Endothelial cell of umbilical vein (primary cell): ENCODE results near the gene HMGXB3.

Experiments used
- CTCF ChIP-seq, 2 donors: IDR thresholded peaks; 1 replicate in 1 of 2; 2 replicates in 1 of 2; pipeline ENCODE4 v1.5.1; 2011; ENCODE audit warnings: low read length in 2 of 2, mild to moderate bottlenecking in 2 of 2, moderate library complexity in 2 of 2, control low read depth in 1 of 2, inconsistent platforms in 1 of 2, low read depth in 1 of 2; ENCODE audit not compliant: insufficient read depth in 1 of 2; ENCODE audit errors: extremely low read depth in 1 of 2
- EZH2 ChIP-seq: IDR thresholded peaks from 2 replicates; pipeline ENCODE4 v1.6.1; 2012; ENCODE audit warnings: borderline replicate concordance, low read depth, mild to moderate bottlenecking, moderate library complexity, low read length, inconsistent platforms; ENCODE audit not compliant: severe bottlenecking
- FOS ChIP-seq: IDR thresholded peaks from 2 replicates; pipeline ENCODE4 v1.6.1; 2011; ENCODE audit warnings: mild to moderate bottlenecking, low read length, moderate library complexity, borderline replicate concordance; ENCODE audit not compliant: insufficient read depth
- GATA2 ChIP-seq: IDR thresholded peaks from 2 replicates; pipeline ENCODE4 v1.7.0; 2011; ENCODE audit warnings: low read depth, mild to moderate bottlenecking, moderate library complexity, mixed read lengths, low read length; ENCODE audit not compliant: insufficient read length, insufficient read depth
- JUN ChIP-seq: IDR thresholded peaks from 2 replicates; pipeline ENCODE4 v1.6.1; 2011; ENCODE audit warnings: borderline replicate concordance, low read depth; ENCODE audit not compliant: insufficient read length, insufficient read depth
- MAX ChIP-seq: IDR thresholded peaks from 2 replicates; pipeline ENCODE4 v1.6.1; 2011; ENCODE audit not compliant: insufficient read depth, insufficient read length
- POLR2A ChIP-seq: IDR thresholded peaks from 2 replicates; pipeline ENCODE4 v1.6.1; 2012; ENCODE audit warnings: low read depth, mild to moderate bottlenecking, control low read depth, low read length
- POLR2AphosphoS5 ChIP-seq: IDR thresholded peaks from 2 replicates; pipeline ENCODE4 v1.6.1; 2012; ENCODE audit warnings: low read depth, mild to moderate bottlenecking, control low read depth, low read length, moderate library complexity; ENCODE audit not compliant: insufficient read depth

GRCh38 chr5:149981206-149981605 lies 19.3 kb upstream of the HMGXB3 start:
- TF ChIP-seq CTCF (IDR thresholded peaks at IDR 0.05; ENCODE audit: extremely low read depth in 1 of 2, insufficient read depth in 1 of 2, low read depth in 1 of 2, low read length in 2 of 2) = no peak
- no peak for TF ChIP-seq POLR2A
- TF ChIP-seq JUN = no peak
- TF ChIP-seq POLR2AphosphoS5 = no peak
- TF ChIP-seq MAX = no peak
- TF ChIP-seq EZH2 = no peak
- TF ChIP-seq FOS = no peak
- no peak for TF ChIP-seq GATA2
